ENCODE measurements around the gene EVC2.

GRCh38 chr4:5715357-5715756, 7.0 kb upstream of the EVC2 start:
- TF ChIP-seq, protein P1, sequence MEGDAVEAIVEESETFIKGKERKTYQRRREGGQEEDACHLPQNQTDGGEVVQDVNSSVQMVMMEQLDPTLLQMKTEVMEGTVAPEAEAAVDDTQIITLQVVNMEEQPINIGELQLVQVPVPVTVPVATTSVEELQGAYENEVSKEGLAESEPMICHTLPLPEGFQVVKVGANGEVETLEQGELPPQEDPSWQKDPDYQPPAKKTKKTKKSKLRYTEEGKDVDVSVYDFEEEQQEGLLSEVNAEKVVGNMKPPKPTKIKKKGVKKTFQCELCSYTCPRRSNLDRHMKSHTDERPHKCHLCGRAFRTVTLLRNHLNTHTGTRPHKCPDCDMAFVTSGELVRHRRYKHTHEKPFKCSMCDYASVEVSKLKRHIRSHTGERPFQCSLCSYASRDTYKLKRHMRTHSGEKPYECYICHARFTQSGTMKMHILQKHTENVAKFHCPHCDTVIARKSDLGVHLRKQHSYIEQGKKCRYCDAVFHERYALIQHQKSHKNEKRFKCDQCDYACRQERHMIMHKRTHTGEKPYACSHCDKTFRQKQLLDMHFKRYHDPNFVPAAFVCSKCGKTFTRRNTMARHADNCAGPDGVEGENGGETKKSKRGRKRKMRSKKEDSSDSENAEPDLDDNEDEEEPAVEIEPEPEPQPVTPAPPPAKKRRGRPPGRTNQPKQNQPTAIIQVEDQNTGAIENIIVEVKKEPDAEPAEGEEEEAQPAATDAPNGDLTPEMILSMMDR (optimal IDR thresholded peaks at IDR 0.05 in 1 of 3, IDR thresholded peaks at IDR 0.05 in 1 of 3, conservative IDR thresholded peaks at IDR 0.05 in 1 of 3; ENCODE audit: extremely low read depth in 1 of 3, insufficient read depth in 2 of 3, low read length in 3 of 3), result no peak
- no peak for TF ChIP-seq EZH2 (IDR thresholded peaks at IDR 0.05; ENCODE audit: low read length)
